ENCODE measurements around the gene PPP1R14C. TPM values are rescaled to one million over a fixed set of nuclear protein-coding genes. Genes with fewer than 3 reads are reported as not detected.
"Not testable (repeated sequence)": the region's sequence is repeated elsewhere in the genome, so short reads cannot be mapped to it uniquely, and the experiment has no call there.

PPP1R14C gene
- polyA plus RNA-seq, 3 donors = 0.11 TPM; not detected in 2

DNA sequence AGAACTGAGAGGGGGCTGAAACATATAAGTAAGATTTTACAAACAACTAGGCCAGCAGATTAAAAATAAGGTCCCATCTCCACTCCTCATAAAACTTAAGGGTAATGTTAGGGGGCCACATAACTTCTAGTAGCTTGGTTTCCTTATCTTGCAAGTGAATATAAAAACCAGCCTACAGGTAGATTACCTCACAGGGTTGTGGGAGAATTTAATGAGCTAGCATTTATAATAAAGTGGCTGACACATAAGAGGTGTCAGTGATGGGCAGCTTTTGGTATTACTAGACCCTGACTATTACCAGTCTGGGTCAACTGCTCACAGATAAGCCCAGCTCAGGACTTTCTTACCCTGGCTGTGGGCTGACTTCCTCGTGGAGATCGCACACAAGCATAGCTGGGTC lies 9.2 kb upstream of the PPP1R14C start:
- Histone ChIP-seq H3K4me2 (replicated peaks; ENCODE audit: extremely low read depth, low read length, poor library complexity, severe bottlenecking) (no peak overlapping the region), H3K9ac (ENCODE audit: insufficient read depth, low read length, poor library complexity, severe bottlenecking) (no peak overlapping the region)
- H3K4me1 Mint-ChIP-seq = no peaks in the 10 kb centered on the region

DNA sequence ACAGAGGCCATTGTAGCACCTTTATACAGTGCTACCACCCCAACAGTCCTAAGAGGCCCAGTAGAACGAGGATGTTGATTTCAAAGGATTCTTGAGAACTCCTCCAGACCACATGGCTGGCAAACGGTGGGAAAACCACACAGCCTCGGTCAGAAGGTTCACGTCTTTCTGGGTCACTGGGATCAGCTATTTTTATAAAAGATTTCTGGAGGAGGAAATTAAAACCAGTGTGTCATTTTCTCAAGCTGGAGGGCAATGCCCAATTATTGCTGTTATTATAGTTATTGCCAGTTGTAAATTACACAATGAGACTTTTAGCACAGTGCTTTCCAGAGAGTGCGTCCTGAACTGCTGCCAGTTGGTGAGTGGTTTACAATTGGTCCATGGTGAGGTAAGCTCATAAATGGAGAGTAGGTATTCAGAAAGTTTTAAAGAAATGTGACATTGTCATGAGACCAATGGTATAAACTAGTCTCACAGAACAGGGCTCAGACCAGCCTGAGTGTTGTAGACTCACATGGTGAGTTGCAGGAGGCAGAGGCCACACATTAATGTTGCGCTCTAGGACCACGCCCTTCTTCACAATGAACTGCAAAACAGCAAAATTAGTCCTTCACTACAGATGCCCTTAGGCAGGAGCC lies 8.4 kb upstream of the PPP1R14C start:
- no peak overlapping the region for H3K9ac ChIP-seq (ENCODE audit: insufficient read depth, low read length, poor library complexity, severe bottlenecking)
- DNase-seq = no peak
- no peaks in the 10 kb centered on the region for H3K36me3 ChIP-seq (replicated peaks in 1 of 2; ENCODE audit: control insufficient read depth in 1 of 2, insufficient read depth in 2 of 2, low read length in 2 of 2)
- H2AFZ ChIP-seq (ENCODE audit: insufficient read depth, low read depth, low read length, poor library complexity, severe bottlenecking) = no peak overlapping the region
- H3K36me3 Mint-ChIP-seq = no peaks in the 10 kb centered on the region
- H3K27ac ChIP-seq (ENCODE audit: low read depth in 1 of 2, low read length in 2 of 2) = no peak overlapping the region
- TF ChIP-seq, protein P1, sequence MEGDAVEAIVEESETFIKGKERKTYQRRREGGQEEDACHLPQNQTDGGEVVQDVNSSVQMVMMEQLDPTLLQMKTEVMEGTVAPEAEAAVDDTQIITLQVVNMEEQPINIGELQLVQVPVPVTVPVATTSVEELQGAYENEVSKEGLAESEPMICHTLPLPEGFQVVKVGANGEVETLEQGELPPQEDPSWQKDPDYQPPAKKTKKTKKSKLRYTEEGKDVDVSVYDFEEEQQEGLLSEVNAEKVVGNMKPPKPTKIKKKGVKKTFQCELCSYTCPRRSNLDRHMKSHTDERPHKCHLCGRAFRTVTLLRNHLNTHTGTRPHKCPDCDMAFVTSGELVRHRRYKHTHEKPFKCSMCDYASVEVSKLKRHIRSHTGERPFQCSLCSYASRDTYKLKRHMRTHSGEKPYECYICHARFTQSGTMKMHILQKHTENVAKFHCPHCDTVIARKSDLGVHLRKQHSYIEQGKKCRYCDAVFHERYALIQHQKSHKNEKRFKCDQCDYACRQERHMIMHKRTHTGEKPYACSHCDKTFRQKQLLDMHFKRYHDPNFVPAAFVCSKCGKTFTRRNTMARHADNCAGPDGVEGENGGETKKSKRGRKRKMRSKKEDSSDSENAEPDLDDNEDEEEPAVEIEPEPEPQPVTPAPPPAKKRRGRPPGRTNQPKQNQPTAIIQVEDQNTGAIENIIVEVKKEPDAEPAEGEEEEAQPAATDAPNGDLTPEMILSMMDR (IDR thresholded peaks at IDR 0.05) = no peak
- H3K9me3 Mint-ChIP-seq = peaks cover 21 to 31% (median 26%) of the 10 kb centered on the region in 7 donors
- no peak overlapping the region for H3K4me3 ChIP-seq (replicated peaks in 1 of 3; ENCODE audit: low read depth in 2 of 3, low read length in 3 of 3)
- no peaks in the 10 kb centered on the region for H3K79me2 ChIP-seq (ENCODE audit: insufficient read depth, low read length)
- intact Hi-C loops (cut with micrococcal nuclease) = no loop called here
- whole genome bisulfite sequencing (ENCODE audit: insufficient coverage) = 94% methylated on average over 5 of the region's 7 CpGs
- peaks cover 0 to 6% of the 10 kb centered on the region in 2 donors for H3K27me3 ChIP-seq (ENCODE audit: control insufficient read depth in 2 of 2, insufficient read depth in 2 of 2, low read length in 2 of 2)
- no peaks in the 10 kb centered on the region for H4K20me1 ChIP-seq (ENCODE audit: insufficient read depth, low read length)
- peaks cover 18 to 28% of the 10 kb centered on the region in 2 donors for H3K9me3 ChIP-seq (replicated peaks in 1 of 2; ENCODE audit: control insufficient read depth in 1 of 2, insufficient read depth in 1 of 2, low read length in 2 of 2)
- H3K4me3 Mint-ChIP-seq = no peak overlapping the region
- H3K27me3 Mint-ChIP-seq (ENCODE audit: low read depth in 3 of 3) = peaks cover 11 to 21% (median 13%) of the 10 kb centered on the region in 3 donors
- no peak overlapping the region for H3K27ac Mint-ChIP-seq
- H3K4me1 Mint-ChIP-seq = no peaks in the 10 kb centered on the region
- H3K4me2 ChIP-seq (replicated peaks; ENCODE audit: extremely low read depth, low read length, poor library complexity, severe bottlenecking) = no peak overlapping the region
- H3K4me1 ChIP-seq (ENCODE audit: control insufficient read depth in 1 of 2, insufficient read depth in 2 of 2, low read length in 2 of 2) = no peaks in the 10 kb centered on the region

More for the DNA sequence above, 9.2 kb upstream of the PPP1R14C start:
- peaks cover 0 to 5% of the 10 kb centered on the region in 2 donors for H3K27me3 ChIP-seq (ENCODE audit: control insufficient read depth in 2 of 2, insufficient read depth in 2 of 2, low read length in 2 of 2)
- H3K27ac ChIP-seq (ENCODE audit: low read depth in 1 of 2, low read length in 2 of 2) = no peak overlapping the region
- intact Hi-C loops (cut with micrococcal nuclease) = no loop called here
- no peak overlapping the region for H3K4me3 ChIP-seq (replicated peaks in 1 of 3; ENCODE audit: low read depth in 2 of 3, low read length in 3 of 3)
- Mint-ChIP-seq H3K36me3 (no peaks in the 10 kb centered on the region), H3K4me3 (no peak overlapping the region), H3K27me3 (ENCODE audit: low read depth in 3 of 3) (peaks cover 7 to 22% (median 7%) of the 10 kb centered on the region in 3 donors), H3K27ac (no peak overlapping the region), H3K9me3 (peaks cover 20 to 32% (median 24%) of the 10 kb centered on the region in 7 donors)
- DNase-seq = no peak
- no peaks in the 10 kb centered on the region for H4K20me1 ChIP-seq (ENCODE audit: insufficient read depth, low read length)
- no peak overlapping the region for H2AFZ ChIP-seq (ENCODE audit: insufficient read depth, low read depth, low read length, poor library complexity, severe bottlenecking)
- peaks cover 17 to 26% of the 10 kb centered on the region in 2 donors for H3K9me3 ChIP-seq (replicated peaks in 1 of 2; ENCODE audit: control insufficient read depth in 1 of 2, insufficient read depth in 1 of 2, low read length in 2 of 2)
- whole genome bisulfite sequencing (ENCODE audit: insufficient coverage) = 84% methylated on average over 2 of the region's 2 CpGs
- H3K4me1 ChIP-seq (ENCODE audit: control insufficient read depth in 1 of 2, insufficient read depth in 2 of 2, low read length in 2 of 2) = no peaks in the 10 kb centered on the region
- TF ChIP-seq, protein P1 (IDR thresholded peaks at IDR 0.05) = no peak
- H3K79me2 ChIP-seq (ENCODE audit: insufficient read depth, low read length) = no peaks in the 10 kb centered on the region
- H3K36me3 ChIP-seq (replicated peaks in 1 of 2; ENCODE audit: control insufficient read depth in 1 of 2, insufficient read depth in 2 of 2, low read length in 2 of 2) = no peaks in the 10 kb centered on the region

DNA sequence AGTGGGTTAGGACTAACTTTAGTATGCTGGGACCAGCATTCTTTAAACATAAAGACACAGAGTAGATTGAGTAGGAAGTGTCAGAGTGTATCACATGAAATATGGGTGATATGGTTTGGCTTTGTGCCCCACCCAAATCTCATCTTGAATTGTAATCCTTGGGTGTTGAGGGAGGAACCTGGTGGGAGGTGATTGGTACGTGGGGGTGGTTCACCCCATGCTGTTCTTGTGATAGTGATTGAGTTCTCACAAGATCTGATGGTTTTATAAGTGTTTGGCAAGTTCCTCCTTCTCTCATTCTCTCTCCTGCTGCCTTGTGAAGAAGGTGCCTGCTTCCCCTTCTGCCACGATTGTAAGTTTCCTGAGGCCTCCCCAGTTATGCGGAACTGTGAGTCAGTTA lies 5.1 kb upstream of the PPP1R14C start:
- Histone ChIP-seq H3K9me3 (replicated peaks in 1 of 2; ENCODE audit: control insufficient read depth in 1 of 2, insufficient read depth in 1 of 2, low read length in 2 of 2) (peaks cover 24 to 28% of the 10 kb centered on the region in 2 donors), H3K4me1 (ENCODE audit: control insufficient read depth in 1 of 2, insufficient read depth in 2 of 2, low read length in 2 of 2) (peaks cover 9 to 10% of the 10 kb centered on the region in 2 donors), H3K27me3 (ENCODE audit: control insufficient read depth in 2 of 2, insufficient read depth in 2 of 2, low read length in 2 of 2) (peaks cover 19 to 39% of the 10 kb centered on the region in 2 donors)
- H3K9ac ChIP-seq (ENCODE audit: insufficient read depth, low read length, poor library complexity, severe bottlenecking); H3K4me1 Mint-ChIP-seq; H4K20me1 ChIP-seq (ENCODE audit: insufficient read depth, low read length); H3K27ac Mint-ChIP-seq; H3K27ac ChIP-seq (ENCODE audit: low read depth in 1 of 2, low read length in 2 of 2); H3K79me2 ChIP-seq (ENCODE audit: insufficient read depth, low read length); H3K4me2 ChIP-seq (replicated peaks; ENCODE audit: extremely low read depth, low read length, poor library complexity, severe bottlenecking); H3K4me3 Mint-ChIP-seq; H3K4me3 ChIP-seq (replicated peaks in 1 of 3; ENCODE audit: low read depth in 2 of 3, low read length in 3 of 3); H3K36me3 ChIP-seq (replicated peaks in 1 of 2; ENCODE audit: control insufficient read depth in 1 of 2, insufficient read depth in 2 of 2, low read length in 2 of 2); intact Hi-C loops (cut with micrococcal nuclease); H3K36me3 Mint-ChIP-seq; H2AFZ ChIP-seq (ENCODE audit: insufficient read depth, low read depth, low read length, poor library complexity, severe bottlenecking); DNase-seq: not testable (repeated sequence)
- Mint-ChIP-seq H3K9me3 (peaks cover 21 to 34% (median 30%) of the 10 kb centered on the region in 7 donors), H3K27me3 (ENCODE audit: low read depth in 3 of 3) (peaks cover 32 to 42% (median 35%) of the 10 kb centered on the region in 3 donors)
- WGBS (ENCODE audit: insufficient coverage) = no CpG with 5 or more reads among the region's 3 CpGs
